DND-41 (cell line): Measurements from ENCODE around the gene LARP4B.

Source experiments
- CTCF ChIP-seq: IDR thresholded peaks from 2 replicates; pipeline ENCODE4 v1.5.1; 2012; ENCODE audit warnings: borderline replicate concordance, low read length, moderate library complexity, mild to moderate bottlenecking; ENCODE audit not compliant: poor library complexity, severe bottlenecking; ENCODE audit errors: extremely low read depth
- EZH2 ChIP-seq: IDR thresholded peaks from 3 replicates; pipeline ENCODE4 v1.6.1; 2012; ENCODE audit warnings: borderline replicate concordance, low read depth, mild to moderate bottlenecking, moderate library complexity, low read length, inconsistent platforms; ENCODE audit not compliant: severe bottlenecking

GRCh38 chr10:851901-852300, 79.6 kb downstream of the LARP4B start:
- no peak for TF ChIP-seq CTCF
- no peak for TF ChIP-seq EZH2
